ENCODE data around the gene NUDT4B. TPM values are rescaled to one million over a fixed set of nuclear protein-coding genes. Genes with fewer than 3 reads are reported as not detected.
A peak's percentile ranks its signal among the peaks of the same experiment; 100 is the strongest.
"Not testable (repeated sequence)": the region's sequence is repeated elsewhere in the genome, so short reads cannot be mapped to it uniquely, and the experiment has no call there.

The NUDT4B gene
- 2.6 and 13.6 TPM in 2 replicates for total RNA-seq

- H3K36me3 ChIP-seq (ENCODE audit: control insufficient read depth, insufficient read depth, low read length); FAIRE-seq; H3K4me3 ChIP-seq (ENCODE audit: low read depth, low read length); H3K27me3 ChIP-seq (ENCODE audit: control insufficient read depth, insufficient read depth, low read length); DNase-seq (ENCODE audit: low read depth): not testable (repeated sequence)
These were observed at the start of gene NUDT4B for GRCh38 chr1:148748563-148749334. NUDT4B (plus strand) TSS chr1:148748774; CDS start chr1:148748953, 179 bp downstream.

- H3K36me3 ChIP-seq (ENCODE audit: control insufficient read depth, insufficient read depth, low read length); DNase-seq (ENCODE audit: low read depth); H3K4me3 ChIP-seq (ENCODE audit: low read depth, low read length); H3K27me3 ChIP-seq (ENCODE audit: control insufficient read depth, insufficient read depth, low read length); FAIRE-seq: not testable (repeated sequence)
These were observed 49.2 kb upstream of the NUDT4B start for GRCh38 chr1:148699357-148699756.

GRCh38 chr1:148702242-148702641, 46.3 kb upstream of the NUDT4B start:
- not testable (repeated sequence) for DNase-seq (ENCODE audit: low read depth); FAIRE-seq; H3K27me3 ChIP-seq (ENCODE audit: control insufficient read depth, insufficient read depth, low read length); H3K36me3 ChIP-seq (ENCODE audit: control insufficient read depth, insufficient read depth, low read length); H3K4me3 ChIP-seq (ENCODE audit: low read depth, low read length)

- not testable (repeated sequence) for H3K36me3 ChIP-seq (ENCODE audit: control insufficient read depth, insufficient read depth, low read length); FAIRE-seq; H3K27me3 ChIP-seq (ENCODE audit: control insufficient read depth, insufficient read depth, low read length); DNase-seq (ENCODE audit: low read depth); H3K4me3 ChIP-seq (ENCODE audit: low read depth, low read length)
These were observed 44.5 kb upstream of the NUDT4B start for GRCh38 chr1:148703973-148704591.

GRCh38 chr1:148705316-148705948, 43.1 kb upstream of the NUDT4B start:
- DNase-seq (ENCODE audit: low read depth); FAIRE-seq; H3K36me3 ChIP-seq (ENCODE audit: control insufficient read depth, insufficient read depth, low read length); H3K27me3 ChIP-seq (ENCODE audit: control insufficient read depth, insufficient read depth, low read length); H3K4me3 ChIP-seq (ENCODE audit: low read depth, low read length): not testable (repeated sequence)

- H3K36me3 ChIP-seq (ENCODE audit: control insufficient read depth, insufficient read depth, low read length); DNase-seq (ENCODE audit: low read depth); H3K4me3 ChIP-seq (ENCODE audit: low read depth, low read length); H3K27me3 ChIP-seq (ENCODE audit: control insufficient read depth, insufficient read depth, low read length); FAIRE-seq: not testable (repeated sequence)
These were observed 39.7 kb upstream of the NUDT4B start for GRCh38 chr1:148708779-148709333.

GRCh38 chr1:148710772-148711523, 37.6 kb upstream of the NUDT4B start:
- FAIRE-seq; H3K36me3 ChIP-seq (ENCODE audit: control insufficient read depth, insufficient read depth, low read length); H3K27me3 ChIP-seq (ENCODE audit: control insufficient read depth, insufficient read depth, low read length); DNase-seq (ENCODE audit: low read depth); H3K4me3 ChIP-seq (ENCODE audit: low read depth, low read length): not testable (repeated sequence)

- FAIRE-seq; H3K27me3 ChIP-seq (ENCODE audit: control insufficient read depth, insufficient read depth, low read length); H3K36me3 ChIP-seq (ENCODE audit: control insufficient read depth, insufficient read depth, low read length); DNase-seq (ENCODE audit: low read depth); H3K4me3 ChIP-seq (ENCODE audit: low read depth, low read length): not testable (repeated sequence)
These were observed 36.2 kb upstream of the NUDT4B start for GRCh38 chr1:148712353-148712752.

- H3K36me3 ChIP-seq (ENCODE audit: control insufficient read depth, insufficient read depth, low read length); FAIRE-seq; H3K4me3 ChIP-seq (ENCODE audit: low read depth, low read length); DNase-seq (ENCODE audit: low read depth); H3K27me3 ChIP-seq (ENCODE audit: control insufficient read depth, insufficient read depth, low read length): not testable (repeated sequence)
These were observed 33.1 kb upstream of the NUDT4B start for GRCh38 chr1:148715518-148715917.

- not testable (repeated sequence) for H3K27me3 ChIP-seq (ENCODE audit: control insufficient read depth, insufficient read depth, low read length); DNase-seq (ENCODE audit: low read depth); H3K36me3 ChIP-seq (ENCODE audit: control insufficient read depth, insufficient read depth, low read length); FAIRE-seq; H3K4me3 ChIP-seq (ENCODE audit: low read depth, low read length)
These were observed 31.5 kb upstream of the NUDT4B start for GRCh38 chr1:148716966-148717520.

GRCh38 chr1:148720918-148721317, 27.7 kb upstream of the NUDT4B start:
- not testable (repeated sequence) for H3K36me3 ChIP-seq (ENCODE audit: control insufficient read depth, insufficient read depth, low read length); DNase-seq (ENCODE audit: low read depth); FAIRE-seq; H3K27me3 ChIP-seq (ENCODE audit: control insufficient read depth, insufficient read depth, low read length); H3K4me3 ChIP-seq (ENCODE audit: low read depth, low read length)

GRCh38 chr1:148722758-148723157, 25.8 kb upstream of the NUDT4B start:
- H3K27me3 ChIP-seq (ENCODE audit: control insufficient read depth, insufficient read depth, low read length); DNase-seq (ENCODE audit: low read depth); H3K4me3 ChIP-seq (ENCODE audit: low read depth, low read length); H3K36me3 ChIP-seq (ENCODE audit: control insufficient read depth, insufficient read depth, low read length): not testable (repeated sequence)
- FAIRE-seq = peak; percentile 7

- H3K36me3 ChIP-seq (ENCODE audit: control insufficient read depth, insufficient read depth, low read length); H3K27me3 ChIP-seq (ENCODE audit: control insufficient read depth, insufficient read depth, low read length); H3K4me3 ChIP-seq (ENCODE audit: low read depth, low read length); DNase-seq (ENCODE audit: low read depth); FAIRE-seq: not testable (repeated sequence)
These were observed 25.1 kb upstream of the NUDT4B start for GRCh38 chr1:148723515-148723914.
